GM12872 (cell line): ENCODE data around the gene KDM2B.

Experiments used
- TF ChIP-seq, protein P1 (sequence below): IDR thresholded peaks from 3 replicates; pipeline ENCODE4 v1.5.1; 2011; ENCODE audit warnings: low read depth, mild to moderate bottlenecking, low read length, moderate library complexity; ENCODE audit not compliant: insufficient read depth

KDM2B gene

DNA sequence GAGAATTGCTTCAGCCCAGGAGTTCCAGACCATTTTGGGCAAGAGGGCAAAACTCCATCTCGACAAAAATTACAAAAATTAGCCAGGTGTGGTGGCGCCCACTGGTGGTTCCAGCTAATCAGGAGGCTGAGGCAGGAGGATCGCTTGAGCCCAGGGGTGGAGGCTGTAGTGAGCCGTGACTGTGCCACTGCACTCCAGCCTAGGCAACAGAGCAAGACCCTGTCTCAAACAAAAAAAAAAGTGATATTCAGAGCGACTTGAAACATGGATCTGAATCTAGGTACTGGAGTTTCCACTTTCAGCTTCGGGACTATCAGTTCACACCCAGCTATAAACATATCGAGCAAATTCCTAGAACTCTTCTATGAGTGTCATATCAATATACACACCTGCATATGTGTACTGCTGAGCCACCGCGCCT lies 197.2 kb downstream of the KDM2B start:
- TF ChIP-seq, protein P1, sequence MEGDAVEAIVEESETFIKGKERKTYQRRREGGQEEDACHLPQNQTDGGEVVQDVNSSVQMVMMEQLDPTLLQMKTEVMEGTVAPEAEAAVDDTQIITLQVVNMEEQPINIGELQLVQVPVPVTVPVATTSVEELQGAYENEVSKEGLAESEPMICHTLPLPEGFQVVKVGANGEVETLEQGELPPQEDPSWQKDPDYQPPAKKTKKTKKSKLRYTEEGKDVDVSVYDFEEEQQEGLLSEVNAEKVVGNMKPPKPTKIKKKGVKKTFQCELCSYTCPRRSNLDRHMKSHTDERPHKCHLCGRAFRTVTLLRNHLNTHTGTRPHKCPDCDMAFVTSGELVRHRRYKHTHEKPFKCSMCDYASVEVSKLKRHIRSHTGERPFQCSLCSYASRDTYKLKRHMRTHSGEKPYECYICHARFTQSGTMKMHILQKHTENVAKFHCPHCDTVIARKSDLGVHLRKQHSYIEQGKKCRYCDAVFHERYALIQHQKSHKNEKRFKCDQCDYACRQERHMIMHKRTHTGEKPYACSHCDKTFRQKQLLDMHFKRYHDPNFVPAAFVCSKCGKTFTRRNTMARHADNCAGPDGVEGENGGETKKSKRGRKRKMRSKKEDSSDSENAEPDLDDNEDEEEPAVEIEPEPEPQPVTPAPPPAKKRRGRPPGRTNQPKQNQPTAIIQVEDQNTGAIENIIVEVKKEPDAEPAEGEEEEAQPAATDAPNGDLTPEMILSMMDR = no peak; the same call in 2 of the 3 replicates

DNA sequence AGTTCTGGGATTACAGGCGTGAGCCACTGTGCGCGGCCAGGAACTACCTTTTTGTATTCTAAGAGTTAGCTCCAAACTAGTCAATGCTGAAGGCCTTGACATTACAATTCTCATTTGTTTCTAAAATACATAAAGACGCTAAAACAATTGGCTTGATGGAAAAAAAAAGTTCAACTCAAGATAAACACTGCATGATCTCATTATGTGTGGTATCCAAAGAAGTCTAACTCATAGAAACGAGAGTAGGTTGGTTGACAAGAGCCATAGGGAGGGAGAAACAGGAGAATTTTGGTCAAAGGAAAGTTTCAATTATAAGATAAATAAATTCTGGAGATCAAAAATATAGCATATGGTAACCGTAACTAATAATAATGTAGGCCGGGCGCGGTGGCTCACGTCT lies 200.9 kb downstream of the KDM2B start:
- TF ChIP-seq, protein P1 = no peak
